Subcutaneous abdominal adipose tissue (tissue), 5 donors: ENCODE measurements around the gene PHF10.
"Not testable (repeated sequence)": the region's sequence is repeated elsewhere in the genome, so short reads cannot be mapped to it uniquely, and the experiment has no call there.

Experiments
- H3K27ac ChIP-seq: one replicate; pipeline ENCODE4 v1.7.0; 2013; ENCODE audit warnings: low read depth, mild to moderate bottlenecking, inconsistent platforms, low read length, moderate library complexity
- H3K27me3 ChIP-seq, 5 donors: one replicate each; pipeline ENCODE4 v1.7.0; 2013; ENCODE audit warnings: low read length in 5 of 5, inconsistent platforms in 1 of 5; ENCODE audit not compliant: control insufficient read depth in 5 of 5, insufficient read depth in 4 of 5
- H3K36me3 ChIP-seq, 5 donors: one replicate each; pipeline ENCODE4 v1.7.0; 2013; ENCODE audit warnings: low read length in 5 of 5; ENCODE audit not compliant: control insufficient read depth in 5 of 5, insufficient read depth in 5 of 5
- H3K4me1 ChIP-seq, 5 donors: one replicate each; pipeline ENCODE4 v1.7.0; 2013; ENCODE audit warnings: low read length in 5 of 5, mild to moderate bottlenecking in 3 of 5, moderate library complexity in 1 of 5; ENCODE audit not compliant: control insufficient read depth in 5 of 5, insufficient read depth in 5 of 5
- H3K4me3 ChIP-seq, 5 donors: one replicate each; pipeline ENCODE4 v1.7.0; 2013; ENCODE audit warnings: low read length in 5 of 5, low read depth in 1 of 5
- H3K9ac ChIP-seq, 5 donors: one replicate each; pipeline ENCODE4 v1.7.0; 2013; ENCODE audit warnings: low read length in 5 of 5, mild to moderate bottlenecking in 4 of 5, moderate library complexity in 3 of 5
- H3K9me3 ChIP-seq, 5 donors: one replicate each; pipeline ENCODE4 v1.7.0; 2013; ENCODE audit warnings: low read length in 5 of 5; ENCODE audit not compliant: control insufficient read depth in 5 of 5
- donor health status: healthy.
- donor health status: healthy.
- donor health status: healthy.
- donor health status: healthy.
- donor health status: healthy.

PHF10 gene

DNA sequence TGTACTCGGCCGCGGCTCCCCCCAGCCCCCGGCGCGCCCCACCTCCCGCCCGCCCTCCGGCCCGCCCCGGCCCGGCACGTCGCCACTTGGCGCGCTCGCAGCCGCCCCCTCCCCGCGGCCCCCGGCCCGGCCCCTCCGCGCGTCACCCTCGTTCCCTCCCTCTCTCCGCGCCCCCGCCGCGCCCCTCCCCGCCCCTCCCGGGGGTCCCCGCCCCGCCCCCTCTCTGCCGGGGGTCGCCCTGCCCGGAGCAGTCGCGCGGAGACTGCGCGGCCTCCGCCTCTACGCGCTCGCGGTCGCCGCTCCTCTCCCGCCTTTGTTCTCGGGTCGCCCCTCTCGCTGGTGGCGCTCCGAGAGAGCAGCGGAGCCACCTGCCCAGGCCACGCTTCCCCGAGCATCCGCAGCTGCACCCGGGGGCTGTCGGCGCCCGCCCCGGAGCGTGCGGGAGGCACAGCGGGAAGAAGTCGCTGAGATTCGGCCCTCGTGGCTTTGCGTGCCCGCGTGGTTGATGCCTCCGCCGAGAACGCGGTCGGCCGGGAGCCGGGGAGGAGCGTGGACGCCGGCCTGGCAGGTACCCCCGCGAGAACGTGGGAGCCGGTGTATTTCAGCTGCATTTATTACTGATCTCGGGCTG, at the start of gene PHF10:
Gene PHF10, minus strand, starts transcription at position 7 of the 631 bp plus-strand sequence. CDS start 569 bp downstream, outside the sequence.
- Histone ChIP-seq H3K9ac (peak within 1 kb of the TSS; percentile 76 to 85 (median 79)), H3K4me1 (peaks cover 2 to 26% (median 23%) of the 10 kb centered on the region in 5 donors), H3K4me3 (peak within 1 kb of the TSS; percentile 75 to 91 (median 85)), H3K27ac (peak within 1 kb of the TSS; percentile 87), H3K36me3 (no peaks in the 10 kb centered on the region), H3K27me3 (no peaks in the 10 kb centered on the region), H3K9me3 (no peaks in the 10 kb centered on the region)

DNA sequence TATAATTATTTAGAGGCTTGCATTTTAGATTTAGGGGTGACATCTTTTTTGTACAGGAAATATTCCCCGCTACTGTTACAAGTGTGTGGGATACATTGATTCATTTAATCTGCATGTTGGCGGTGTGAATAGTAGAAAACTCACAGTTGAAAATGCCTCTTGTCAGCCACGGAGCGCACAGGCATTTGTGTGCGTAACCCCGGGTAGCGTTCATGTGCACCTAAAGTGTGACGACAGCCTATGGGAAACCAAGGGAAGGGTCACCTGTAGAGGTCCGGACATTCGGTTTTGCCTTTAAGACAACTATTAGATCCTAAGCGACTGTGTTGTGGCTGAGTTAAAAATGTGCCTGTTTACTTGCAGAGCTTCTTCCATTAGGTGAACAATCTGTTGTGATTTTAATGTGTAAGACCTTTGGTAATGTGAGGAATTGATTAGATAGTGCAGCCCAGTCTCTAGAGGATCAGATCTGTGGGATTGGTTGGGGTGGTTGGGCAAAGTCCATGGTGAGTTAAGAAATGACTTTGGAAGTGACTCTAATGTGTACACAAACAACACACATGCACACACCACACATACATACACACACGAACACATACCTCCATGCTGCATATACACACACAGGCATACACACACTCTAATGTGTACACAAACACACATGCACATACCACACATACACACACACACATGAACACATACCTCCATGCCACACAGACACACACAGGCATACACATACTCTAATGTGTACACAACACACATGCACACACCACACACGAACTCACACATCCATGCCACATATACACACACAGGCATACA, 42.8 kb upstream of the PHF10 start:
- H3K9ac ChIP-seq: no peak overlapping the region
- H3K4me1 ChIP-seq: no peaks in the 10 kb centered on the region
- H3K9me3 ChIP-seq: no peaks in the 10 kb centered on the region
- no peak overlapping the region for H3K4me3 ChIP-seq
- no peak overlapping the region for H3K27ac ChIP-seq
- no peaks in the 10 kb centered on the region for H3K27me3 ChIP-seq
- peaks cover 16 to 74% (median 67%) of the 10 kb centered on the region in 5 donors for H3K36me3 ChIP-seq

DNA sequence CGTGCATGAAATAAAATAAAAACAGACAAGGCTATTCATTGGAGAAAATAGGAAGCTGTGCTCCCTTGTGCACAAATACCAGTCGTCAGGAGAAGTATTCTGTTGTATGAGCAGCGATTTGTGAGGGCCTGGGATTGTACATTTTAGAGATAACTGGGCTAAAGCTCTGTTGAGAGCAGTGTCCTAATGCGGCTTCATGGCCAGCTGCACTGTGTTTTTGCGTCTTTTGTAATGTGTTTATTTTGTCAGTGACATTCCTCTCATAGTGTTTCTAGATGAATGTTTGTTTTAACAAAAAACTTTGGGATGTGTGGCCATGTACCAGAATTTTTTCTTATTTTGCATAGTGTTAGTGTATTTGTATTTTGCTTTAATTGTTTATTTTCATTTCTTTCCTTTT, 41.9 kb upstream of the PHF10 start:
- Histone ChIP-seq H3K4me1 (no peaks in the 10 kb centered on the region), H3K27ac (no peak overlapping the region), H3K36me3 (peaks cover 16 to 74% (median 66%) of the 10 kb centered on the region in 5 donors)

DNA sequence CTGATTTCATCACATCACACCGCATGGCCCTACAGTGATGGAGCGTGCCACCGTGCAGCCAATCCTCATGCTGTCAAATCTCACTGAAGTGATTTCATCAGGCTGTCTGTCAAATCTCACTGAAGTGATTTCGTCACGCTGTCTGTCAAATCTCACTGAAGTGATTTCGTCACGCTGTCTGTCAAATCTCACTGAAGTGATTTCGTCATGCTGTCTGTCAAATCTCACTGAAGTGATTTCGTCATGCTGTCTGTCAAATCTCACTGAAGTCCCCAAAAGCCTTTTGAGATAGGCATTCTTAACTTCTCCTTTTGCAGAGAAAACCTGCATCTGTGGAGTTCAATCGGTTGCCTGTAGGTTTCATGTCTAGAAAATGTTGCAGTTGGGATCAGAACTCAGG, 41.5 kb upstream of the PHF10 start:
- not testable (repeated sequence) for H3K27ac ChIP-seq, H3K4me1 ChIP-seq, H3K27me3 ChIP-seq, H3K4me3 ChIP-seq, H3K9me3 ChIP-seq, H3K9ac ChIP-seq
- H3K36me3 ChIP-seq: peaks cover 18 to 78% (median 71%) of the 10 kb centered on the region in 5 donors

More for the DNA sequence above, 41.9 kb upstream of the PHF10 start:
- no peak overlapping the region for H3K9ac ChIP-seq
- no peak overlapping the region for H3K4me3 ChIP-seq
- H3K9me3 ChIP-seq: no peaks in the 10 kb centered on the region
- no peaks in the 10 kb centered on the region for H3K27me3 ChIP-seq

DNA sequence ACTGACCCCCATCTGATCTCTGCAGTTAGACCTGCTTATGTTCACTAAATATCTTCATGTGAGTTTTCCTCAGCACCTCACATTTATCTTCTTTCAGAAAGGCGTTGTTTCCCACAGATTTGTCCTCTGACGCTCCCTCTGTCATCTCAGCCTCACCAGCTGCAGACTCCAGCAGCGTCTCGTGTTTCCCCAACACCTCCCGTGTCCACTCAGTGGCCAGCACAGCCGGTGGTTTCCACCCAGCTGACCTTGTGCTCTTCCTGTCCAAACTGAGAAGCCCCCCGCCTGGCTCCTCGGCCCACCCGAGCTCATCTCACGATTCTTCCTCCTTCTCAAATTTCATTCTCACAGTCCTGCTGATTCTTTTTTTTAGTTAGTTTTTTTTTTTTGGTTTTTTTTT, 39.6 kb upstream of the PHF10 start:
- Histone ChIP-seq H3K36me3 (peaks cover 22 to 89% (median 82%) of the 10 kb centered on the region in 5 donors), H3K9ac (no peak overlapping the region), H3K9me3 (no peaks in the 10 kb centered on the region), H3K4me3 (no peak overlapping the region), H3K4me1 (no peaks in the 10 kb centered on the region), H3K27me3 (no peaks in the 10 kb centered on the region), H3K27ac (no peak overlapping the region)

DNA sequence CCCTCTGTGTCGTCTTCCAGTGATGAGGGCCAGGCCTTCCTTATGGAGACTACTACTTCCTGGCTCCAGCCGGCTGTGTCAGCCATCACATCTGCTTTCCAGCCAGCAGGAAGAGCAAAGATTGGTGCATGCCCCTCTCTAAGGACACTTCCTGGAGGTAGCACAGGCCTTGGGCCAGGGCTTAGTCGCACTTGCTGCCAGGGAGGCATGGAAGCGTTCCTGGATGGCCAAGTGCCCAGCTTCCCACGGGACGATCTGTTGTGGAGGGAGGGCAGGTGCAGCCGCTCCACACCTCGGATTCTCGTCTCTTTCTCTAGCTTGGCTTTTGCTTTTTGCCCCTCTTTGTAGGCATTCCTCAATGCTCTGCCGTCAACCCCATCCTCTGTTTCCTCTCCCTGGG, 39.0 kb upstream of the PHF10 start:
- Histone ChIP-seq H3K4me1 (no peaks in the 10 kb centered on the region), H3K4me3 (no peak overlapping the region), H3K27me3 (no peaks in the 10 kb centered on the region), H3K9ac (no peak overlapping the region), H3K27ac (no peak overlapping the region), H3K36me3 (peaks cover 24 to 89% (median 81%) of the 10 kb centered on the region in 5 donors), H3K9me3 (no peaks in the 10 kb centered on the region)

DNA sequence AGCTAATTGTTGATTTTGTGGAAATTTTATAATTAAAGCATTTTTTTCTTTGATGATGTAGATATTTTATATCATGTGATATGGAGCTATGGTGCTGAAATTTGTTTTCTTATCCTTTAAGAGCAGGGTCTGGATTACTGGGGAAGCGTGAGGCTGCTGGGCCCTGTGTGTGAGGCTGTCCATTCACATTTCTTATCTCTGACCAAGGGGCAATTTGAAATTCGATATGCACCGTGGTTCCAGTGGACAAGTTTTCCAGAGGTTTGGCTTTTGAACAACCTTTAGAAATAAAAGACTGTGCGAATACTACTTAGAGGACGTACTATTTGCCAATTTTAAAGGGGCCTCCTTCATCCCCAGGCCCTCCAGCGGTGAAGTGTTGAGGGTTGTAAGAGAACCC, 30.9 kb upstream of the PHF10 start:
- Histone ChIP-seq H3K27ac (no peak overlapping the region), H3K9ac (no peak overlapping the region), H3K36me3 (peaks cover 21 to 36% (median 30%) of the 10 kb centered on the region in 5 donors), H3K27me3 (no peaks in the 10 kb centered on the region), H3K9me3 (no peaks in the 10 kb centered on the region), H3K4me1 (peaks cover 0 to 24% (median 20%) of the 10 kb centered on the region in 5 donors), H3K4me3 (no peak overlapping the region)

DNA sequence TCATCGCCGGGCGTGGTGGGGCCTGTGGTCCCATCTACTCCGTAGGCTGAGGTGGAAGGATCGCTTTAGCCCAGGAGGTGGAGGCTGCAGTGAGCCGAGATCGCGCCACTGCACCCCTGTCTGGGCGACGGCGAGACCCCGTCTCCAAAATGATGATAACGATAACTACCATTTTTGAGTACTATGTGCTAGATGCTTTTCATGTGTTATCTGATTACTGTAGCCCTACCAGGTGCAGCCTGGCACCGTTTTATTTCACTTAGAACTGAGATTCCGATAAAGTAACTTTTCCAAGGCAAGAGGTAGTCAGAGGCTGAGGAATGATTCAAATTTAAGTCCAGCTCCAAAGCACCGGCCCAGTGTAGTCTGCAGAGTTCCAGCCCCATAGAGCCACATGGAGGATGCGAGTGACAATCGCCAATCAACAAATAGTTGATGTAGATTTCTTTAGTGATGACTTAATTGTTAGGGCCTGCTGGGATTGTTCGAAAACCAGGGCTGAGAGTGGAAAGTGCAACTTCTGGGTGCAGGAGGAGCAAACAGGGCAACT, 27.8 kb upstream of the PHF10 start:
- no peaks in the 10 kb centered on the region for H3K27me3 ChIP-seq
- H3K9ac ChIP-seq: peak overlapping the region; percentile 92 to 97 (median 95)
- H3K36me3 ChIP-seq: peaks cover 3 to 7% (median 5%) of the 10 kb centered on the region in 5 donors
- peak overlapping the region; percentile 82 to 92 (median 85) for H3K4me3 ChIP-seq
- peaks cover 0 to 27% (median 23%) of the 10 kb centered on the region in 5 donors for H3K4me1 ChIP-seq
- no peaks in the 10 kb centered on the region for H3K9me3 ChIP-seq
- peak overlapping the region; percentile 91 for H3K27ac ChIP-seq

DNA sequence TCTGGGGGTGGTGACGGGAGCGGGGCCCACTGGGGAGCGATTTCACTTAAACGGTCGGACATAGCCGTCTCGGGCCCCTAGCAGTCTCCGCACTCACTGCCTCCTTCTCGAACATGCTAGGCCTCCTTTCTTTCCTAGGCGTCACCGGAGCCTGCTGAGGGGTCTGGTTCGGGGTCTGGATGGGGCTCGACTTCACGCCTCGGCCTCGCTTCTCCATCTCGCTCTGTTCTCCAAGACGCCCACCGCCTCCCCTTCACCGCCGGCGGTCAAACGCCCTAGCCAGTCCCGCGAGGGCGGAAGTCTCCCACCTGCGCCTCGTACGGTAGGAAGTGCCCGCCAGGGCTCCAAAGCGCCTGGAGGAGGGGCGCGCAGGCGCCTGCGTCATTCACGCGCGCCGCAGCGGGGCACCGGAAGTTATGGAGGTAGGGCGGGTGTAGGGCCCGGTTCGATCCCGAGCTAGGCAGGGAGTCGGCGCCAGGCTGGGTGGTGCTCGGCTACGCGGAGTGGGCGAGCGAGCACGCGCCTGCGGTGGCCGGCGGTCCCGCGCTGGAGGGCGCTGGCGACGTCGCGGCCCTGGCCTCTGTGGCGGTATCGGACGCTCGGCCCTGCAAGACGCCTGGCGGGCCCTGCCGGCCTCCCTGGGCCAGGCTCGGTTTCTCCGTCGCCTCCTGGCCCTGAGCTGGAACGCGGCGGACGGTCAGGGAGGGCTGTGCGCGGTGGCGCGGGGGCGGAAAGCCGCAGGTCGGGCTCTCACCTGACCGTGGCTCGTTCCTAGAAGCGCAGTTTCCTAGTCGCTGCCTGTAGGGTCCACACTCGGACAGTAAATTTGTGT, 27.2 kb upstream of the PHF10 start, which contains the start of the genes DYNLT2 and ERMARD:
Gene DYNLT2, minus strand, starts transcription at position 331 of the 832 bp plus-strand sequence. Its CDS starts 114 bp downstream, at position 217.
Gene ERMARD, plus strand, starts transcription at position 381 of the 832 bp plus-strand sequence. Its CDS starts 36 bp downstream, at position 417.
- Histone ChIP-seq H3K9ac (peak within 1 kb of the TSS; percentile 92 to 97 (median 95)), H3K9me3 (no peaks in the 10 kb centered on the region), H3K27ac (peak within 1 kb of the TSS; percentile 91), H3K27me3 (no peaks in the 10 kb centered on the region), H3K4me3 (peak within 1 kb of the TSS; percentile 82 to 92 (median 85)), H3K36me3 (peaks cover 0 to under 1% (median 0%) of the 10 kb centered on the region in 5 donors), H3K4me1 (peaks cover 0 to 27% (median 23%) of the 10 kb centered on the region in 5 donors)
